HCT116 (cell line): ENCODE data around the gene HDGFL1.

Experiments
- EZH2 ChIP-seq: fragments of 200-600 bp; sonication (generic); IDR thresholded peaks from 2 replicates; pipeline ENCODE4 v1.6.1; 2017; ENCODE audit warnings: antibody characterized with exemption, mixed run types
- POLR2A ChIP-seq: IDR thresholded peaks from 2 replicates; pipeline ENCODE4 v1.7.0; 2011; ENCODE audit warnings: borderline replicate concordance; ENCODE audit not compliant: insufficient read depth, insufficient read length; ENCODE audit errors: extremely low read depth
- TF ChIP-seq, protein P1 (sequence below): IDR thresholded peaks from 2 replicates; pipeline ENCODE4 v1.6.1; 2011; ENCODE audit warnings: mild to moderate bottlenecking, low read length, moderate library complexity; ENCODE audit not compliant: insufficient replicate concordance; ENCODE audit errors: extremely low read depth

DNA sequence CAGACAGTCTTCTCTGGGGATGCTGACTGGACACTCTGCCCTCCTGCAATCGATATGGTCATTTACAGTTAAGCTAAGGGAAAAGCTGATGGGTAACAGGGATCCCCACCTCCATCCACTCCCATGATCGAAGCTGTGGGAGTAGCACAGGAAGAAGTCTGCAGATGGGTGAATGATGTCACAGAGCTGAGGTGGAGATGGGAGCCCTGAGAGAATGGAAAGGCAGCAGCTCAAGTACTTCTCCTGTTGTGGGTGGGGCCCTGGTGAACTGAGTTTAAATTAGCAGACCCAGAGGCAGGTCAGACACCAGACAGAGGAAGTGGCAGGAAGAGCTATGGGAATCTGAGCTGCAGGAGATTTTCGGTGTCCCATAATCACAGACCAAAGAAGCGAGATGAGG is 29.0 kb downstream of the HDGFL1 start:
- TF ChIP-seq EZH2 (no peak), POLR2A (no peak)
- TF ChIP-seq, protein P1, sequence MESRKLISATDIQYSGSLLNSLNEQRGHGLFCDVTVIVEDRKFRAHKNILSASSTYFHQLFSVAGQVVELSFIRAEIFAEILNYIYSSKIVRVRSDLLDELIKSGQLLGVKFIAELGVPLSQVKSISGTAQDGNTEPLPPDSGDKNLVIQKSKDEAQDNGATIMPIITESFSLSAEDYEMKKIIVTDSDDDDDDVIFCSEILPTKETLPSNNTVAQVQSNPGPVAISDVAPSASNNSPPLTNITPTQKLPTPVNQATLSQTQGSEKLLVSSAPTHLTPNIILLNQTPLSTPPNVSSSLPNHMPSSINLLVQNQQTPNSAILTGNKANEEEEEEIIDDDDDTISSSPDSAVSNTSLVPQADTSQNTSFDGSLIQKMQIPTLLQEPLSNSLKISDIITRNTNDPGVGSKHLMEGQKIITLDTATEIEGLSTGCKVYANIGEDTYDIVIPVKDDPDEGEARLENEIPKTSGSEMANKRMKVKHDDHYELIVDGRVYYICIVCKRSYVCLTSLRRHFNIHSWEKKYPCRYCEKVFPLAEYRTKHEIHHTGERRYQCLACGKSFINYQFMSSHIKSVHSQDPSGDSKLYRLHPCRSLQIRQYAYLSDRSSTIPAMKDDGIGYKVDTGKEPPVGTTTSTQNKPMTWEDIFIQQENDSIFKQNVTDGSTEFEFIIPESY, result no peak
